Measurements from ENCODE around the gene RUFY4.
A peak's percentile ranks its signal among the peaks of the same experiment; 100 is the strongest.
"Not testable (repeated sequence)": the region's sequence is repeated elsewhere in the genome, so short reads cannot be mapped to it uniquely, and the experiment has no call there.

RUFY4 gene, protein sequence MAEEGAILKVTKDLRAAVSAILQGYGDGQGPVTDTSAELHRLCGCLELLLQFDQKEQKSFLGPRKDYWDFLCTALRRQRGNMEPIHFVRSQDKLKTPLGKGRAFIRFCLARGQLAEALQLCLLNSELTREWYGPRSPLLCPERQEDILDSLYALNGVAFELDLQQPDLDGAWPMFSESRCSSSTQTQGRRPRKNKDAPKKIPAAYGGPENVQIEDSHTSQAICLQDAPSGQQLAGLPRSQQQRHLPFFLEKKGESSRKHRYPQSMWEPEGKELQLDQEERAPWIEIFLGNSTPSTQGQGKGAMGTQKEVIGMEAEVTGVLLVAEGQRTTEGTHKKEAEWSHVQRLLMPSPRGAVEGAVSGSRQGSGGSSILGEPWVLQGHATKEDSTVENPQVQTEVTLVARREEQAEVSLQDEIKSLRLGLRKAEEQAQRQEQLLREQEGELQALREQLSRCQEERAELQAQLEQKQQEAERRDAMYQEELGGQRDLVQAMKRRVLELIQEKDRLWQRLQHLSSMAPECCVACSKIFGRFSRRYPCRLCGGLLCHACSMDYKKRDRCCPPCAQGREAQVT

DNA sequence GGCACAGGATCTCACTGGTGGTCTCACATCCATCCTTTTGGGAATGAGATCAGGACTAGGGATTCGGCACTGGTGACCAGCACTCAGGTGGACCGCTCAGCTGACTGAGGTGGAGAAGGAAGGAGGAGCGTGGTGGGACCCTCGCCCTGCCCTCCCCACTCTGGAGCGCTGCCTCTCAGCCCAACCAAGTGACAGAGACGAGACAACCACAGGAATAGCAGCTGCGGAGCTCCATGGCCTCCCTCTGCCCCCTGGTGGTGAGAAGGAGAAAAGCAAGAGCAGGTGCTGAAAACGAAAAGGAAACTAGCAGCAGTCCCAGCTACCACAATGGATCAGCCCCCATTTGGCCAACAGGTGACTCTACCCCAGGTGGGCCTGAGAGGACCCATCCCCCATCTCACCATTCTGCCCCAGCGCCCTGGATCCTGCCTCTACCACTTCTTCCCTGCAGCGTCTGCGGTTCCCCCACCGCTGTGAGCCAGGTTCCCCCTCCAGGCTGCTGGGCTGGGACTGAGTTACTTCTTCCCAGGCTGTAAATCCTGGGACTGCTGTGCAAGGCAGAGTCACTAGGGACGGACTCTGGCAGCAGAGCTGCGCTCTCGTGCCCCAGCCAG, at the start of gene RUFY4:
Gene RUFY4 (plus strand): TSS at position 533 of the 614 bp plus-strand sequence. CDS start 1,353 bp downstream, outside the sequence.
- peak within 1 kb of the TSS in 3 of 7 experiments; percentile 14 to 34 (median 24) for H3K4me3 ChIP-seq
- not testable (repeated sequence) for H3K27ac ChIP-seq

DNA sequence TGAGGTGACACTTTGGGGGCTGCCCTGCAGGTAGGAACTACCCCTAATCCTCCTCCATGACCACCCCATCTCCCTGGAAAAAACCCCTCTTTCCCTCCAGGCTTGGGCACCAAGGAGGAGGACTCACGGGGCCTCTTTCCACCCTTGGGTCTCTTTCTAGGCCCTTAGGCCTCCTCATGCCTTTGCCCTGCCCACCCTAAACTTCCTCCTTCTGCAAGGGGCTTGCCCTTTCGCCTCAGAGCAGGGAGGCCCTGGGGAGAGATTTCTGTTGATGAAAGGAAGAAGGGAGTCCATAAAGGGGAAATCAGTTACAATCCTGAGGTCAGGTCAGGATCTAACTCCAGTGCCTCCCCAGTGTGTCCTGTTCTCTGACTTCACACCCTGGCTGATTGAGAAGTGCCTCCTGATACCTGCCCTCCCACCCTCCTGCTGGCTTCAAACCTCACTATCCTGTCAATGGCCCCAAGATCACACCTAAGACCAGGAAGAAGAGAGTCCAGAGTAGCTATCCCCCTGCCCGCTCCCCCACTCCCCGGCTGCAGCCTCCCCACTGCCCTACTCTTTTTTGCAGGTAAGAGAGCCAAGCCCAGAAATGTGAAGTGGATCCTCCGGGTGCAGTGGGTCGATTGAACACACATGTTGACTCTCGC, 49.5 kb upstream of the RUFY4 start:
- H3K4me3 ChIP-seq = no peak overlapping the region
- no peak overlapping the region for H3K27ac ChIP-seq

DNA sequence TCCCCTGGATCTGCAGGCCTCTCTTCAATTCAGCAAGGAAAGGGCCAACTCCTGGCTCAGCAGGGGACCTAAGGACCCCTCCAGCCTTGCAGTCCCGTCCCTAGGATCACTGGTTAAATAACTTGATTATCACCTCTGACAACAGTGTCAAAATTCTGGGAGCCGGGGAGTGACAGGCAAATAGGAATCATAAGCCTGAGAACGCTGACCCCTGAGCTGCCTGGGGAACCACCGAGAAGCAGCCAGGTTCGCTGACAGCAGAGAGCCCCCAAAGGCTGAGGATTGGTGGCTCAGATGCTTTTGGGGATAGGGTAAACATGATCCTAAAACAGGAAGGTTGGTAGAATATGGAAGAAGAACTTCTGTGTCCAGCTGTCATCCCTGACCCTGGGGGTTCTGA, 48.8 kb upstream of the RUFY4 start:
- no peak overlapping the region for H3K4me3 ChIP-seq
- no peak overlapping the region for H3K27ac ChIP-seq

DNA sequence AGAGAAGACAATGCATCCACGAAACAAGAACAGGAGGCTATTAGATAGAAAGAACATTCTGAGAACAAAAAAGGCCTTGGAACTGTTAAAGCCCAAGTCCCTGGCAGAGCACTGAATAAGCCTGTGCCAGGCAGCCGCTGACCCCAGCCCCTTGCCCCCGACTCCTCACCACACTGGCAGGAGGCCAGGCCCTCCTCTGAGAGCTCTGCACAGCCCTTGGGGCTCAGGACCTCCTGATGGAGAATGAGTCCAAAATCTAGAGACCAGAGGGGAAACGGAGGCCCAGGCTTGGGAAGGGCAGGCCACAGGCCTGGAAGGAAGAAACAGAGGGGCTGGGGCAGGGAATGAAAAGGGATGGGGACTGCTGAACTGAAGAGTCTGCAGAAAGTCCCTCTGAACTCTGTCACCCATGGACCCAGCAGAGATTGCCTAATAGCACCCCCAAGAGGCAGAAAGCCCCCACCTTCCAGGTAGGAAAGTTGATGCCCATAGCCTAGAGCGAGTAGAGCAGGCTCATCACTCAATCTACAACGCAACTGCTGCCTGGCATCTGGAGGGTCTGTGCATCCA, 48.0 kb upstream of the RUFY4 start:
- Histone ChIP-seq H3K27ac (no peak overlapping the region), H3K4me3 (no peak overlapping the region)

DNA sequence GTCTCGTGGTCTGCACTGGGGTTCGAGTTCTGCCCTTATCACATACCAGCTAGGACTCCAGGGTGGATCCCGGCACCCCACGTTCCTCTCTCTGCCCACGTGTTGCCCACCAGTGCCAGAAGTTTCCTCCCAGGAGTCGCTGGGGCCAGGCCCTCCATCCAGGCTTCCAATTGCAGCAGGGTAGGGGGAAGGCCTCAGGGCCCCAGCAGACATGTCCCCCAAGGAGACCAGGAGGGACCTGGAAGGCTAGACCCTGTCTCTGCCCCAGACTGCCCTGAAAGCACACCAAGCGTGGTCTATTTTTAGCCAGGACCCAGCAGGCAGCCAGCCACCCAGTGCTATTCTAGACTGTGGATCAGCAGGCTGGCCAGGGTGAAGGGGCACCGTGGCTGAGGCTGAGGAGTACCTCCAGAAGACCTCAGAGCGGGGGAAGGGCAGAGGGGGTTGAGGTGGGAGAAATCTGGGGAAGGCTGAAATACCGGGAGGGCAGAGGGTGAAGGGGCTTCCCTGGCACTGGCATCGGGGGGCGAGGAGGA, 47.4 kb upstream of the RUFY4 start:
- H3K4me3 ChIP-seq = no peak overlapping the region
- no peak overlapping the region for H3K27ac ChIP-seq

DNA sequence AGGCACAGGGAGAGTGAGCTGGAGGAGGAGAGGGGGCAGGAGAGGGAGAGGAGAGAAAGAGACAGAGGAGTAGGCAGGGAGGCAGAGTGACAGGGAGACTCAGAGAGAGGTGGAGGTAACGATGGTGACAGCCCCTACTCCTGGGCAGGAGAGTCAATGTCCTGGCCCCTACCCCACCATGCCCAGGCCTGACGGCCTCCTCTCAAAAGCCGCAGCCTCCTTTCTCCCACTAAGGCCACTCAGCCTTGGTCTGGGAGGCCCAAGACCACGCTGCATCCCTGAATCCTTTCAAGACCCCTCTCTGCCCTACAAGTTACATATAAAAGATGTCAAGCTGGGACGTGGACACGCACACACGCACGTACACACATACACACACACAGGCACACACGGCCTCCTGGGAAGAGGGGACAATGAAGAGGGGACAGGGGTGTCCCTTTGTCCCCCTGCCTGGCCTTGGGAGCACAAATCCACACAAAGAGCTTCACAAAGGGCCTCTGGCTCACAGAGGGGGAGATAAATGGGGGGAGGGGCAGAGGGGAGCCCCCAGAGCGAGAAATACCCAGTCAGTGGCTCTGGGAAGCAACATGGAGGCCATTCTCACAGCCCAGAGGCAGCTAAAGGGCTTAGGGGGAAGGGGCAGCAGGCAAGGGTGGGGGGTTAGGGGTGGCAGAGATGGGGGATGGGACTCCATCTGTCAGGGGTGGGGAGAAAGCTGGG, 46.8 kb upstream of the RUFY4 start:
- H3K27ac ChIP-seq = no peak overlapping the region

DNA sequence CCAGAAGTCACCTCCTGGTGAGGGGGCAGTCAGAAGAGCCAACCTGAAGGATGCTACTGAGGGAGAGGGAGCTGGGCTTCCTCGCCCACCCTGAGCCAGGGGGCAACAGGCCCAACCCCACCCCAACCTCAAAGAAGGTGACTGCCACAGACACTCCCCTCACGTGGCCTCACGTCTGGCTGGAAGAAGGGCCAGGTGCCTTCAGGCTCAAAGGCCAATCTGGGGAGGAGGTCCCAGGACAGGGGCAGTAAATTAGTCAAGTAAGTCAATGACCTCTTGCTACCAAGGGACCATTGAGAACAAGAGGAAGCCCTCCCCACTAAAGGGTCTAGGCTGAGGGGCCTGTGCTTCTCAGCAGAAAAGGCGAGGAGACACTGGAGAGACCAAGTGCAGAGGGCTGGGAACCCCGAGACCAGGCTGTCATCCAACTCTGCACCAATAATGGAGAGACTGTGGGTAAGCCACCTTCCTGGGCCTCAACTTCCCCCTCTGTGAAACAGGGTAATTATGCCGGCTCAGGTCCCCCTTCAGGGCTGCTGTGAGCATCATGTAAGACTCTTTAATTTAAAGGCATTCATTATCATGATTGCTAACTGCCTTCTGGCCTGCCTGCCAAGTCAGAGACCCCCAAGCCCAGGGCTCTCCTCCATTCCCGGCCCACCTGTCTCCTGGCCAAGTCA, 46.1 kb upstream of the RUFY4 start:
- Histone ChIP-seq H3K27ac (no peak overlapping the region), H3K4me3 (no peak overlapping the region)

More for the DNA sequence above, 46.8 kb upstream of the RUFY4 start:
- H3K4me3 ChIP-seq = no peak overlapping the region

DNA sequence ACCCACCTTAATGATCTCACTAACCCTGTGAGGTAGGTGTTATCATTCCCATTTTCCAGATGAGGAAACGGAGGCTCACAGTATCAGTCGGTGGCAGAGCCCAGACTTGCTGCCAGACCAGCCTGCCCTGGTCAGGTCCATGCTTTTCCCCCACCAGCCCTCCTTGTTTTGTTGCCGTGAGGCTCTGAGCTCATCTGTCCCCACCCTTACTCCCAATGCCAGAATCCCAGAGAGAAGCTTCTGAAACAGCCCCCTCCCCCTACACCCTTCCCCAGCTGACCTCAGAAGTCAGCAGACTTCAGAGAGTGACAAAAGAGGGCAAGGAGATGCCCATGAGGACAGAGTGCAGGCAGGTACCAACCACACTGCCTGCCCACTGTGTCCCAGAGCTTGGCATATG, 45.4 kb upstream of the RUFY4 start:
- H3K27ac ChIP-seq = no peak overlapping the region
- H3K4me3 ChIP-seq = no peak overlapping the region

DNA sequence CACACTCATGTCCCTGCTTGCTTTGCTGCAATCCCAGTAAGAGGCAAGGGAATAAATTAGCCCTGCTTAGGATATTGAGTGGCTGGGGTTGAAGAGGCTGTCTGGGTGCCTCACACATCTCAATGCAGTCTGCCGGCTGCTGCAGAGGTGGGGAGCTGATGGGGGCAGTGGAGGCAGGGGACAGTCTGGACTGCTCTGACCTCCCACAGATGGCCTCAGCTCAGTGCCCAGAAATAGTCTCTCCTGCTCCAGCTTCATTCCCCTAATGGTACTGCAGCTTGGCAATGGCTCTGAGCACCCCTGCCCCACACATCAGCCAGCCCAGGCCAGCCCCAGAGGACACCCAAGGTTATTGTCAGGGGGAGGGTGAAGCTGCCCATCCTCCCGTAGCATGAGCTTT, 44.7 kb upstream of the RUFY4 start:
- Histone ChIP-seq H3K27ac (no peak overlapping the region), H3K4me3 (no peak overlapping the region)

DNA sequence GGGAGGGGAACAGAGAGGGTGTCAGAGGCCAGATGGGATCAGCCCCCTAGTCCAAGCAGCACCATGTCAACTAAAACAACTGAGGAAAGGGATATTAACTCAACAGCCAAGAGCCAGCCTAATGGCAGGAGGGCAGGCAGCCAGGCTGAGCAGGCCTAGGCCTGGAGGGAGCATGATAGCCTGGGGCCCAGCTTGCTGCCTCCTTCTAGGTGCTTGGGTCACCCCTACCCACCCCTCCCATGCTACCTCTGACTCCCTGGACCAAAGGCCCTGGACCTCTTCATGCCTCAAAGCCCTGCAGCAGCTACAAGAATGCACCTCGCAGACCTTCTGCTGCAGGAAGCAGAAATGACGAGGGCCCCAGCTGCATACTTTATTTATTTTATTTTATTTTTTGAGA, 44.2 kb upstream of the RUFY4 start:
- no peak overlapping the region for H3K27ac ChIP-seq

DNA sequence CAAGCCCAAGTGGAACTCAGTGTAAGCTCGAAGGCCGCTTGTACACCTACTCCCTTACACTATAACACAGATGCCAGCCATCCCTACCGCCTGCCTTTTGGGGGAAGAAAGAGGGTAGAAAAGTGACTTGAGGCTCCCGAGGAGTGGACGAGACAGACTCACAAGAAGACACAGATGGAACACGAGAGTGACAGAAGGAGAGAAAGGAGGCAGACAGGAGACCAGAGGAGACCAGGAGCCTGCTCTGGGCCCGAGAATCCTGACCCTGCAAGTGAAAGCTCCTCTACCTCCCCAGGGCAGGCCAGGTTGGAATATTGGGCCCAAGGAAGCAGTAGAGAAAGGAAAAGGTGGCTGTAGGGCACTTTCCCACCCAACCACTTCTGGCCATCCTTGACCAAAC, 42.8 kb upstream of the RUFY4 start:
- Histone ChIP-seq H3K4me3 (no peak overlapping the region), H3K27ac (peak overlapping the region in 1 of 21 experiments; percentile 54)

More for the DNA sequence above, 44.2 kb upstream of the RUFY4 start:
- no peak overlapping the region for H3K4me3 ChIP-seq

DNA sequence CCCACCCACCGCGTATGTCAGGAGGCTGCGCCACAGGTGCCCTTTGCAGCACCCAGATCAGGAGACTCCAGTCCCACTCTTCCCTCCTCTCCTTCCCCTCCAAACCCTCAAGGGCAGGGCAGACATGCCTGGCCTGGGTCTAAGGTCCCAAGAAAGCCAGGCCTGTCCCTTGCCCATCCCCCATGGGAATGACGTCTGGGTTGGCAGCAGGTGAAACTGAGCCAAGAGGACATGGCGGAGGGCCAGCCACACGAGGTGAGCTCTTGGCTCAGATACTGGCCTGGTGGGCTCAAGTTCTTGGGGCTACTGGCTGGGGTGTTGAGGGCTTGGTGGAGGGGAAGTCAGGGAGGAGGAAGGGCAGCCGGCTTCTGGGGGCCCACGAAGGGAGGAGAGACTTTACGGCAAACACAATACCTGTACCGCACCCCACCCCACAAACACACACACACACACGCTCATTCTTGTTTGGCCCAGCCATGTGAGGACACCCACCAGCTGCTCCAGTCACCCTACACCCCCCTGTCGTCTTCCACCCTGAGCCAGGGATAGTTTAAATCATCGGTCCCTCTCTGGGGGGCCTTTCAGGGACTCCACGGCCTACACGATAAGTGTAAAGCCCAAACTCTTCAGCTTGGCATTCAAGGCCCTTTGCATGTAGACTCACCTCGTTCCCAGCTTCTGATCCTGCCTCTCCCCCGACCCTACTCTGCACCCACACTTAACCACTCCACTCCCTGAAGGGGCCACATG, 42.2 kb upstream of the RUFY4 start:
- Histone ChIP-seq H3K27ac (peak overlapping the region in 1 of 21 experiments; percentile 54), H3K4me3 (no peak overlapping the region)

DNA sequence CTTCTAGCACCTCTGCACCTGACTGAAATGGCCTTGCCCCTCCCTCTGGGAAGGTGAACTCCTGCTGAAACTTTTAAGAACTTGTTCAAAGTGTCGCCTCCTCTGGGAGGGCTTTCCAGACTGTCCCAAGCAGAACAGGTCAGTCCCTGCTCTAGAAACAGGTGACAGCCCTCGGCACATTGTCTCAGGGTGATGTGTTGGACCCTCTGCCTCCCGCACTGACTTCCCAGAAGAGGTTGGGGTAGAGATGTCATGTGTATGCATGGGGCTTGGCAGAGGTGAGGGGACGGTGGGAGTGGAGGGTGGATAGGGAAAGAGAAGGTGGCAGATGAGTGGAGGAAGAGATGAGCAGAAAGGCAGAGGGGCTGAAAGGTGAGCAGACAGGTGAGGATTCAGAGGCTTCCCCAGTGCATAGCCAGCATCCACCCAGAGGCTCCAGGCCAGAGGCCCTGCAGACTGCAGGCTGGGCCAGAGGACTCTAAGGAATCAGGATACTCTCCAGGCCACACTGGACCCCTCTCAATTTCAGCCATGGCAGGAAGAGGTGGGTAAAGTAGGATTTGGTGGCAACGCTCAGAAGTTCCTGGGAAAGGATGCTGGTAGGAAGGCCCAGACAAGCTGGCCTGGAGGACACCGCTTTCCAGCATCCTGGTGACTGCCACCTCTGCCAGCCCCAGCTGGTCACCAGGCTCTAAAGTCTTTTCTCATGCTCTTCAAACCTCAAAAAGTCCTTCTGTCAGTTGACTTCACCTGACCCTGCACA, 41.4 kb upstream of the RUFY4 start:
- Histone ChIP-seq H3K4me3 (no peak overlapping the region), H3K27ac (peak overlapping the region in 1 of 21 experiments; percentile 57)

DNA sequence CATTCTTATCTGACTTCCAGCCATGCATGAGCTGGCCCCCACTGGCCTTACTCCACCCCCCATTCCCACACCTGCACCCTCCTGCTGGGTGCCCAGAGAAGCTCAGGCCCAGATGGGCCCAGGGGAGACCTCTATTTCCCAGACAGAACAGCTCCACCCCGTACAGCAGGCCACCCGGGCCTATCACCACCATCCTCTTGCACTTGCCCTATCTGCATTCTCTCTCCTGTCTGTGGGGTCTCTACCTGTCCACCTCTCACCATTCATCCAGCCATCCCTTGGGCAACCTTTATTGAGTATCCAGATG, 40.9 kb upstream of the RUFY4 start:
- H3K4me3 ChIP-seq = no peak overlapping the region
- H3K27ac ChIP-seq = peak overlapping the region in 2 of 21 experiments; percentile 36 to 57

DNA sequence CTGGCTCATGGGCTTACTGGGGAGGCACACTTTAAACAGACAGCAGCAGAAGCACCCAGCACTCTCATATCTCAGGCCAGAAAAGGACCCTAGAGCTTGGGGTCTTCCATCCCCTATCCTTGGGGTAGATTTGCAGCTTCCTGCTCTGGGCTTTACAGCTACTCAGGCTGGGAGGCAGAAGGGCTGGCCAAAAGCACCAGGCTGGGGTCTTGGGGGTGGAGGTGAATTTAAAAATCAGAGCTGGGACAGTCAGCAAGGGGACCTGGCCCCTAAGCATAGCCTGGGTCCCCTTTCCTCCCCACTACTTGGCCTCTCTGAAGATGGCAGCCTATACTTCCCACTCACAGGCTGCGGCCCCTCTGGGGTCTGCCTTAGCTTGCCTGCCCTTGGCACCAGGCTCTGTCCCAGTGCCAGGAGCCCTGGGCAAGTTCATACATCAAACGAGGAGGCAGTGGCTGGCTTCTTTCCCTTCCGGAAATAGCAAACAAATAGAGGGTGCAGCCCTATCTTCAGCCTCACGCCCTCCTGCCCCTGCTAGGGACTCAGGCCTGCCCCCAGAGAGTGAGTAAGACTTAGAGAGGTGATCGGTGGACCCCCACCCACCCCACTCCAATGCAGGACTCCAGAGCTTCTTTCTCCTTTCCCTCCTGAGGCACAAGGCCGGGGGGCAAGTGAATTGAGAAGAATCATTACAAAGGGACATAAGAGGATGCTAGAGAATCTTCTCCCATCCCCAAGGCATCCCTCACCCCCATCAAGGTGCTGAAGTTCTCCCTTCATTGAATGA, 40.3 kb upstream of the RUFY4 start:
- H3K27ac ChIP-seq = peak overlapping the region in 4 of 21 experiments; percentile 11 to 71 (median 46)
- no peak overlapping the region for H3K4me3 ChIP-seq
